NK-92 (cell line): ENCODE data around the gene B9D2.

Source experiments
- DNase-seq: peaks from one replicate; lab custom pipeline; 2025; ENCODE audit not compliant: unreplicated experiment; lab: John Stamatoyannopoulos, UW

B9D2 gene

GRCh38 chr19:41330481-41330880 lies 33.5 kb downstream of the B9D2 start:
- DNase-seq = no peak

GRCh38 chr19:41328842-41329225 lies 35.1 kb downstream of the B9D2 start:
- no peak for DNase-seq

DNA sequence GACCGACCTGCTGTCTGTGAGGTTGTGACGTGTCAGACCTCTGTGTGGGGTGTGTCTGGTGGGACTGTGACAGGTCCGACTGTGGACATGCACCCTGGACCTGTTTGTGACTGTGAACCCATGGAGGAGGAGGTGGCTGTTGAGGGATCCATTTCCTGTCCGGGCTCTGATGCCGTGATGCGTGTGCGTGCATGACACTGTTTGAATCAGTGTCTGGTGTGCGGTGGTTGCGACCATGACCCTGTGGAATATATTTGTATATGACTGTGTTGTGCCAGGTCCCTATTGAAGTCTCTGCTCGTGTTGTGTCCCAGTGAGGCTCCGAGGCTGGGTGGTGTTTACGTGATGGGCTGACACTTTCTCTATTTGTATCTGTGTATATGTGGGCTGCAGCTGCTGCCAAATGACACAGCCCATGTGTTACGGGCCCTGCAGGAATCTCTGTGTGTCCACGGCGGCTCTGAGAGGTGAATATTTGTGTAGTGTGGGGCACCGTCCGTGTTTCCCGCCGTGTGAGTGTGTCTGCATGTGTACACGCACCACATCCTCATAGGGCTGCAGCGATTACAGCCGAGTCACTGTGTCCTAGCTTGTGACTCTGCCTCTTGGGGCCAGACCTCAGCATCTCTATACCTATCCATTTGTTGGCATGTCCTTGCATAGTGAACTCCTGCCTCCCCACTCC lies 35.6 kb downstream of the B9D2 start:
- no peak for DNase-seq

GRCh38 chr19:41327576-41328156 lies 36.3 kb downstream of the B9D2 start:
- DNase-seq = no peak

- no peak for DNase-seq
Observed at GRCh38 chr19:41327076-41327575, 36.8 kb downstream of the B9D2 start.

DNA sequence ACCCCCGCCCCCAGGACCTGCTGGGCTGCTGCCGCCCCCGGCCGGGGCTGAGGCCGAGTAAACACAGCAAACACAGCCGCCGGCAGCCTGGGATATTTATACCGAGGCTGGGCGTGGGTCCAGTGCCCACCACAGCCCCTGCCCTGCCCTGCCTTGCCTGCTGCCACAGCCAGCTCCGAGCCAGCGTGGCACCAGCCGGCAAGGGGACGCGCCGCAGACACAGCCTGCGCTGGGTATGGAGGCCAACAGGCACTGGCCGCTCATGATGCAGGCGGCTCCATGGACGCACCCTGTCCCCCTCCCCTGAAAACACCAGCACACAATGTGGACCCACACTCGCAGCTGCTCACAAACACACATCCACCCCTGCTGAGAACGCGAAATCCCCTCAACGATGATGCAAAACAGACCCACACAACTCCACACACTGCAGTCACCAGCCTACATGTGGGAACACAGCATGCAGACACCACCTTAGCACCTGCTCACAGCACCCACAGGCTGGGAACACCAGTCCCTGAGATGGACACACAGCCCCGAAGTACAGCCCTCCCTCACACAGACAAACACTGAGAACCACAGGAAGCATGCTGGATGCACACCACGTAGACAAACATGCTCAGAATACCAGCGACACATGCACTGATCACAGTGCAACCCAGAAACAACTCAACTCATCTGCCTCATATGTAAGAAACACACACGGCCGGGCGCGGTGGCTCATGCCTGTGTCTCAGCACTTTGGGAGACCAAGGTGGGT lies 37.8 kb downstream of the B9D2 start:
- no peak for DNase-seq

GRCh38 chr19:41325640-41325946 lies 38.4 kb downstream of the B9D2 start:
- no peak for DNase-seq

GRCh38 chr19:41324921-41325639 lies 38.9 kb downstream of the B9D2 start:
- DNase-seq = no peak

GRCh38 chr19:41324231-41324702 lies 39.7 kb downstream of the B9D2 start:
- DNase-seq = no peak

DNA sequence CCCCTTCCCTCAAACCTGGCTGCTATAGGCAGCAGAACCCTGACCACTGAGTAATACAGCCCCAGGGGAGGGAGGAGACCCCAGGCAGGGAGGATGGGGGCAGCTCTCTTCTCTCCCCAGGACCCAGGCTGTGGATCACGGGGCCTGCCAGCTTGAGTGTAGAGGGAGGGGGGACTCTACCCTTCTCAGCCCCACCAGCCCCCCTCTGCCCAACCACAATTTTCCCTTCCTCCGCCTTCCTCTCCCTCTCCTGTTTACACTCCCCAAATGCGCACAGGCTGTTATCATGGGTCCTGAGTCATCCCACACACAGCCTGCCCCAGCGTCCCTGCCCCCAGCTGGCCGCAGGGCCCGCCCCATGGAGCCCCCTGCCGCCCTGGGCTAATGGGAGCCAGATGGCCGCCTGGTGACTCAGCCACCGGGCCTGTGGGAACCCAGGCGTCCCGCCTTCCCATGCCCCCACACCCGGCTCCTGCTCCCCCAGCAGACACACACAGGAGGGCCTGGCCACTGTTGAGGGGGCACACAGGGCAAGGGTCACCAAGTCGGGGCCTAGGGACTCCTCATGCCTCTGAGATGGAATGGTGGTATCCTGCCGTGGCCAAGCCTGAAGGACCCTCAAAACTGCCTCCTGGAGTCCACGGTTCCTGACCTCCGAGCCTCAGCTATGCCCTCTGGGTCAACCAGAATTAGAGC lies 40.4 kb downstream of the B9D2 start:
- DNase-seq = no peak

- DNase-seq = no peak
Observed at GRCh38 chr19:41323023-41323422, 40.9 kb downstream of the B9D2 start.

- no peak for DNase-seq
Observed at GRCh38 chr19:41322451-41322850, 41.5 kb downstream of the B9D2 start.

DNA sequence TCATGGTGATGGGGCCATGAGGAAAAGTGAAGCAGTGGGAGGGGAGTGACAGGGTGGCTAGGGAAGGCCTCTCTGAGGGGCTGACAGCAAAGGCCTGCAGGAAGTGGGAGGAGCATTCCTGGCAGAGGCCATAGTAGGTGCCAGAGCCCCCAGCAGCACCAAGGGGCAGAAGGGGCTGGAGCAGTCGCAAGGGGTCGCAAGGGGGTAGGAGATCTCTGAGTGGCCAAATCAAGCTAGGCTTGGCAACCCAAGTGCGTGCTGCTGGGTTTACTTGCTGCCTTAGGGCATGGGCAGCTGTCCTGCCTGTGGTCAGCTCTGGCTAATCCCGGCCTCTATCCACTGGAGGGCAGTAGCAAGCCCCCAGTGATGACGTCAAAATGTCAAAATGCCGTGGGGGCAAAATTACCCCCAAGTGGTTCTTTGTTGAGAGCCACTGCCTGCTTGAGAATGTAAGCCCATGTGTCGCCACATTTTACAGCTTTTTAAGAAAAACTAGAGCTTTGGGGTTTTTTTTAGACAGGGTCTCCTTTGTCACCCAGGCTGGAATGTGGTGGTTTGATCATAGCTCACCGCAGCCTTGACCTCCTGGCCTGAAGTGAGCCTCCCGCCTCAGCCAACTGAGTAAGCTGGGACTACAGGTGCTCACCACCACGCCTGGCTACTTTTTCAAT lies 42.2 kb downstream of the B9D2 start:
- DNase-seq = no peak

GRCh38 chr19:41321204-41321599 lies 42.7 kb downstream of the B9D2 start:
- no peak for DNase-seq

DNA sequence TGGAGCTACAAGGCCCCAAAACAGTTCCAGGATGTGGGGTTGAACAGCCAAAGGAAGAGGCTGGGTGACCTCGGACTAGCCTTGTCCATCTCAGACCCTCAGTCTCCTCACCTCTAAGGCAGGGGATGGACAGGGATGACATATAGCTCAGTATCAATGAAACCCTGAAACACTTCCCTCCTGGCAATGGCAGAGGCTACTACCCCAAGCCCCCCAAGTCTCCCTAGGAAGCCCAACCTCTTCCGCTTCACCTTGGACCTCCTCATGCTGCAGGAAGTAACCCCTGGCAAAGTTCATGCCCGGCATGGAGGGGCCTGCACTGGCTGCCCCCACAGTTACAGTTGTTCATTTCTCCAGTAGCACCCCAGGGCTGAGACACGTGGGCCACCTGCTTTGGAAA lies 43.4 kb downstream of the B9D2 start:
- DNase-seq = no peak

GRCh38 chr19:41320185-41320518 lies 43.8 kb downstream of the B9D2 start:
- DNase-seq = no peak

GRCh38 chr19:41319500-41320184 lies 44.3 kb downstream of the B9D2 start:
- DNase-seq = no peak

DNA sequence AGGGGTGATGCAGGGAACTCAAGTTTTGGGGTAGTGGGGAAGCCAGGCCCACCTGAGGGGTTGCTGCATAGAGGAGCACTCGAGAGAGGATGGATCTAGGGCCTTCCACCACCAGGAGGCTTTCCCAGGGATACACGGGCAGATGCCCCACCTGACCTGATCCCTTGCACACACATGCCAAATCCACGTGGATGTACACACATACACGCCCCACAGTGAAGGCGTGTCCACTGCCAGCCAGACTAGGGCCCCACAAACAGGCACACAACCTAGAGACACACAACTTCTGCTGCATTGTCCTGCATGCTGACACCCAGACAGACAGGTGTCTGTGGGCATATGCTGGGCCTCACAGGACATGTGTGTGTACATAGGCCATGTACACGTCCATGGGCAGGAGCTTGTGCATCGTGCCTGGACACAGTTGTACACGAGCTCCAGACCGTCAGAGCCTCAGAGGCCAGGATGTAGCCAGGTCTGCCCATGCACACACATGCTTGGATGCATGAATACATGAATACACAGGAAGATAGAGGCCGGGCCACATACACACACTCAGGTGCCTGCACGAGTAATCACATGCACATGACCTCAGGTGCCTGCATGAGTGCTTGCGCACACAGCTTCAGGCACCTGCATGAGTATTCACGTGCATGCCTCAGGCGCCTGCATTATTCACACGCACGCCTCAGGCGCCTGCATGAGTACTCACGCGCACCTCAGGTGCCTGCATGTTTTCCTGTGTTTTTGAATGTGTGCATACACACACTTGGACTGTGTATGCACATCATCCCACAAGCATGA lies 45.1 kb downstream of the B9D2 start:
- no peak for DNase-seq

DNA sequence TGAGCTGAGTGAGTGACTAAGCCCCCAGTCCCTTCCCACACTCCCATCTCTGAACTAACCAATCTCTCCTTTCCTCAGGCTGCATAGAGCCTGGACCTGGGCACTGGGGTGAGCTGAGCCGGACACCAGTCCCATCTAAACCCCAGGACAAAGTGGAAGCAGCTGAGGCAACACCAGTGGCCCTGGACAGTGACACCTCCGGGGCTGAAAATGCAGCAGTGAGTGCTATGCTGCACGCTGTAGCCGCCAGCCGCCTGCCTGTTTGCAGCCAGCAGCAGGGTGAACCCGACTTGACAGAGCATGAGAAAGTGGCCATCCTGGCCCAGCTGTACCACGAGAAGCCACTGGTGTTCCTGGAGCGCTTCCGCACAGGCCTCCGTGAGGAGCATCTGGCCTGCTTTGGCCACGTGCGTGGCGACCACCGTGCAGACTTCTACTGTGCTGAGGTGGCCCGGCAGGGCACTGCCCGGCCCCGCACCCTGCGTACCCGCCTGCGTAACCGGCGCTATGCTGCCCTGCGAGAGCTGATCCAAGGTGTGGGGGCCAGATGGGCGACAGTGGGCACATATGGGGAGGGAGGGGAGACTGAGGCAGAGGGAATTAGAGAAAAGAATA lies 47.5 kb downstream of the B9D2 start:
- DNase-seq = no peak
